Measurements from ENCODE around the gene SMAD7. TPM values are rescaled to one million over a fixed set of nuclear protein-coding genes. Genes with fewer than 3 reads are reported as not detected.

SMAD7 gene
- total RNA-seq, 1 experiment from 2014 or later: 12.0 TPM

DNA sequence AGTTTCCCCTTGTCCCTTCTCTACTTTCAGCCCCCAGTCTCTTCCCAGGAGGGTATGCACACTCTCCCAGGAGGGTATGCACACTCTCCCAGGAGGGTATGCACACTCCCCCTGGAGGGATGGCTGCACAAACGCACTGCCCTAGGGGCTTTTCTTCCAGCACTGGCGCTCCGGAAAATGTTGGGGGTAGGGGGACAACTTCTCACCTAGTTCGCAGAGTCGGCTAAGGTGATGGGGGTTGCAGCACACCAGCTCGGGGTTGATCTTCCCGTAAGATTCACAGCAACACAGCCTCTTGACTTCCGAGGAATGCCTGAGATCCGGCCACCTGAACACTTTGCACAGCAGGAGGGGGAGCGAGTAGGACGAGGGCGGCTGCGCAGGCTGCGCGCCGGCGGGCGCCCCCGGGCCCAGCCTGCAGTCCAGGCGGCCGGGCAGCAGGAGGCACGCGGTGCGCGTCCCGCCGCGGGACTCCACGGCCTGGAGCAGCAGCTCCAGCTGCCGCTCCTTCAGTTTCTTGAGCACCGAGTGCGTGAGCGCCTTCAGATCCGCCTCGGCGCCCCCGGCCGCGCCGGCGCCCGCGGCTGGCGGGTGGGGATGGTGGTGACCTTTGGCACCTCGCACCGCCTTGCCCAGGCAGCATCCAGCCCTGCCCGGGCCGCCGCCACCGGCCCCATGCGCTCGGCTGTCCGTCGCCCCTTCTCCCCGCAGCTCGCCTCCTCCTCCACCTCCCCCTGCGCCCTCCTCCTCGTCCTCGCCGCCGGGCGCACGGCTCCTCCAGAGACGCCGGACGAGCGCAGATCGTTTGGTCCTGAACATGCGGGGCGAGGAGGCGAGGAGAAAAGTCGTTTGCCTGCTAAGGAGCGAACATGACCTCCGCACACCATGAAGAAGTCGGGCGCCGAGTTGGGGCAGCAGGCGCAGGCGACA is 894 bp downstream of the SMAD7 start:
- ChIA-PET POLR2A (ENCODE audit: low non-redundant PET) (no interaction called here), CTCF (no interaction called here)
- Histone ChIP-seq H3K4me3 (ENCODE audit: low read depth, low read length, poor library complexity, severe bottlenecking) (peak overlapping the region; percentile 73), H3K4me1 (ENCODE audit: insufficient read depth, low read length, poor library complexity, severe bottlenecking) (peaks cover 26% of the 10 kb centered on the region), H3K27ac (ENCODE audit: low read depth, low read length, poor library complexity, severe bottlenecking) (peak overlapping the region; percentile 66), H3K9me3 (ENCODE audit: low read depth, low read length, poor library complexity, severe bottlenecking) (no peaks in the 10 kb centered on the region), H3K27me3 (replicated peaks; ENCODE audit: insufficient read depth, low read depth, low read length, poor library complexity) (no peaks in the 10 kb centered on the region), H3K36me3 (ENCODE audit: insufficient read depth, low read length, poor library complexity, severe bottlenecking) (no peaks in the 10 kb centered on the region)
- DNase-seq (ENCODE audit: low spot score): peak; percentile 68
- intact Hi-C loops (cut with micrococcal nuclease; ENCODE audit: unreplicated experiment): loop anchor here (2.0 to 5.0 kb wide), 3 partner anchors 115 to 277 kb away; no protein-coding TSS in a partner anchor
- 0 out of 2 replicates have a peak, but pooled peaks have one; percentile 20 for TF ChIP-seq CTCF (conservative IDR thresholded peaks at IDR 0.05; ENCODE audit: low read depth, low read length)
- no peak for TF ChIP-seq EZH2 (IDR thresholded peaks at IDR 0.05; ENCODE audit: borderline replicate concordance, low read depth, low read length, poor library complexity, severe bottlenecking)
- BruUV-seq (replicated peaks): no TSS peak

DNA sequence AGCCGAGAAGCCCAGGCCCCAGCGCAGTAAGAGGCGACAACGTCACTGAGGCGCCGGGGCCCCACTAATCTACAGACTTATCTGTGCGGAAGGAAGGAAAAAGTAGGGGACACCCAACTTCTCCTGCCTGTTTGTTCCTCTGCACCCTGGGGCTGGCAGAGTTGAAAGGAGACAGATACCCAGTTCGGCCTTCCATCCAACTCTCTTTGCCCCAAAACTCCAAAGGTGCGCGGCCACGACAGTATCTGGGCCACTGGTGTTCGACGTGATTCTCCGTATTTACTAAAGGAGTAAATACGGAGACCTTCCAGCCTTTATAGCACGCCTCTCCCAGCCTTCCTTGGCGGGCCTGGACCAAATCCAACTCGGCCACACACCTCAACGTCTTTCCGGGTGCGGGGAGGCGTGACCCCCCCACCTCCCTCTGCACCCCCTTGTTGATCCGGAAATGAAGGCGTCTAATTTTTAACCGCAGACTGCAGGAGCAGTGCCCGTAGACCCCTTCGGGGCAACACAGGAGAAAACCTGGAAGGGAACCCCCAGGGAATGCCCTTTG is 1.6 kb downstream of the SMAD7 start:
- intact Hi-C loops (cut with micrococcal nuclease; ENCODE audit: unreplicated experiment): loop anchor here (5.0 kb wide), 2 partner anchors 172 to 278 kb away; no protein-coding TSS in a partner anchor
- peaks cover 31% of the 10 kb centered on the region for H3K4me1 ChIP-seq (ENCODE audit: insufficient read depth, low read length, poor library complexity, severe bottlenecking)
- peak; percentile 57 for DNase-seq (ENCODE audit: low spot score)
- peak overlapping the region; percentile 66 for H3K27ac ChIP-seq (ENCODE audit: low read depth, low read length, poor library complexity, severe bottlenecking)
- CTCF ChIA-PET: no interaction called here
- H3K36me3 ChIP-seq (ENCODE audit: insufficient read depth, low read length, poor library complexity, severe bottlenecking): no peaks in the 10 kb centered on the region
- BruUV-seq (replicated peaks): no TSS peak
- no peaks in the 10 kb centered on the region for H3K27me3 ChIP-seq (replicated peaks; ENCODE audit: insufficient read depth, low read depth, low read length, poor library complexity)
- no peaks in the 10 kb centered on the region for H3K9me3 ChIP-seq (ENCODE audit: low read depth, low read length, poor library complexity, severe bottlenecking)
- TF ChIP-seq EZH2 (IDR thresholded peaks at IDR 0.05; ENCODE audit: borderline replicate concordance, low read depth, low read length, poor library complexity, severe bottlenecking) (no peak), CTCF (conservative IDR thresholded peaks at IDR 0.05; ENCODE audit: low read depth, low read length) (no peak)
- POLR2A ChIA-PET (ENCODE audit: low non-redundant PET): no interaction called here
- H3K4me3 ChIP-seq (ENCODE audit: low read depth, low read length, poor library complexity, severe bottlenecking): peak overlapping the region; percentile 73

- peak overlapping the region; percentile 73 for H3K4me3 ChIP-seq (ENCODE audit: low read depth, low read length, poor library complexity, severe bottlenecking)
- H3K36me3 ChIP-seq (ENCODE audit: insufficient read depth, low read length, poor library complexity, severe bottlenecking): no peaks in the 10 kb centered on the region
- CTCF ChIA-PET: no interaction called here
- POLR2A ChIA-PET (ENCODE audit: low non-redundant PET): no interaction called here
- intact Hi-C loops (cut with micrococcal nuclease; ENCODE audit: unreplicated experiment): loop anchor here (5.0 kb wide), 2 partner anchors 171 to 279 kb away; no protein-coding TSS in a partner anchor
- peak; percentile 68 for DNase-seq (ENCODE audit: low spot score)
- TF ChIP-seq CTCF (conservative IDR thresholded peaks at IDR 0.05; ENCODE audit: low read depth, low read length) (no peak), EZH2 (IDR thresholded peaks at IDR 0.05; ENCODE audit: borderline replicate concordance, low read depth, low read length, poor library complexity, severe bottlenecking) (no peak)
- BruUV-seq (replicated peaks): TSS peak; percentile 8
- H3K27ac ChIP-seq (ENCODE audit: low read depth, low read length, poor library complexity, severe bottlenecking): peak overlapping the region; percentile 66
- H3K27me3 ChIP-seq (replicated peaks; ENCODE audit: insufficient read depth, low read depth, low read length, poor library complexity): no peaks in the 10 kb centered on the region
- H3K9me3 ChIP-seq (ENCODE audit: low read depth, low read length, poor library complexity, severe bottlenecking): no peaks in the 10 kb centered on the region
- H3K4me1 ChIP-seq (ENCODE audit: insufficient read depth, low read length, poor library complexity, severe bottlenecking): peaks cover 38% of the 10 kb centered on the region
These were observed 2.4 kb downstream of the SMAD7 start for GRCh38 chr18:48948112-48949049.

Measured in A673 (cell line).